Gastroesophageal sphincter (tissue), 3 donors: ENCODE measurements around the gene AFDN.

Source experiments
- CTCF ChIP-seq, 4 experiments: fragments of 200-600 bp in 2 of 4; fragments of 450-650 bp in 2 of 4; sonication (generic) in 1 of 4; IDR thresholded peaks; one replicate each; pipeline ENCODE4 v1.5.1; 2017 to 2019; ENCODE audit warnings: antibody characterized with exemption in 4 of 4, mild to moderate bottlenecking in 2 of 4, moderate library complexity in 2 of 4
- POLR2A ChIP-seq, 2 donors: fragments of 450-650 bp; IDR thresholded peaks; one replicate each; pipeline ENCODE4 v1.6.1; 2017; ENCODE audit warnings: antibody characterized with exemption in 2 of 2, mild to moderate bottlenecking in 2 of 2, moderate library complexity in 1 of 2

- TF ChIP-seq POLR2A (IDR thresholded peaks at IDR 0.05) = no peak
- no peak for TF ChIP-seq CTCF (IDR thresholded peaks at IDR 0.05)
Observed at GRCh38 chr6:167846997-167847606, 20.4 kb downstream of the AFDN start.
